ENCODE data around the gene CAMTA1.
"Not testable (repeated sequence)": the region's sequence is repeated elsewhere in the genome, so short reads cannot be mapped to it uniquely, and the experiment has no call there.

CAMTA1 gene

GRCh38 chr1:7777591-7777990, 992.3 kb downstream of the CAMTA1 start:
- no peak for DNase-seq (ENCODE audit: low read depth in 2 of 2, low spot score in 1 of 2)

GRCh38 chr1:7778133-7778628, 992.9 kb downstream of the CAMTA1 start:
- DNase-seq (ENCODE audit: low read depth in 2 of 2, low spot score in 1 of 2) = no peak

GRCh38 chr1:7780976-7781375, 995.7 kb downstream of the CAMTA1 start:
- no peak for DNase-seq (ENCODE audit: low read depth in 2 of 2, low spot score in 1 of 2)

- no peak for DNase-seq (ENCODE audit: low read depth in 2 of 2, low spot score in 1 of 2)
Observed at GRCh38 chr1:7781501-7781900, 996.2 kb downstream of the CAMTA1 start.

GRCh38 chr1:7781923-7782495, 996.8 kb downstream of the CAMTA1 start:
- DNase-seq (ENCODE audit: low read depth in 2 of 2, low spot score in 1 of 2) = no peak

GRCh38 chr1:7783178-7783711, 998.0 kb downstream of the CAMTA1 start:
- DNase-seq (ENCODE audit: low read depth in 2 of 2, low spot score in 1 of 2) = peak in 1 of 2 donors; percentile 18

GRCh38 chr1:7783826-7784491, 998.7 kb downstream of the CAMTA1 start, which contains the start of gene PER3:
Gene PER3 (plus strand): TSS chr1:7784291. CDS start chr1:7784878, 587 bp downstream.
- peak; percentile 75 to 81 for DNase-seq (ENCODE audit: low read depth in 2 of 2, low spot score in 1 of 2)

- no peak for DNase-seq (ENCODE audit: low read depth in 2 of 2, low spot score in 1 of 2)
Observed at GRCh38 chr1:7784492-7785071, 999.3 kb downstream of the CAMTA1 start.

- DNase-seq (ENCODE audit: low read depth in 2 of 2, low spot score in 1 of 2) = no peak
Observed at GRCh38 chr1:7785108-7785507, 999.9 kb downstream of the CAMTA1 start.

GRCh38 chr1:7786795-7787194, 1001.5 kb downstream of the CAMTA1 start:
- DNase-seq (ENCODE audit: low read depth in 2 of 2, low spot score in 1 of 2) = no peak

GRCh38 chr1:7789828-7790227, 1004.6 kb downstream of the CAMTA1 start:
- no peak for DNase-seq (ENCODE audit: low read depth in 2 of 2, low spot score in 1 of 2)

GRCh38 chr1:7791027-7791426, 1005.8 kb downstream of the CAMTA1 start:
- DNase-seq (ENCODE audit: low read depth in 2 of 2, low spot score in 1 of 2) = not testable (repeated sequence)

GRCh38 chr1:7795406-7795805, 1010.2 kb downstream of the CAMTA1 start:
- no peak for DNase-seq (ENCODE audit: low read depth in 2 of 2, low spot score in 1 of 2)

GRCh38 chr1:7805460-7805859, 1020.2 kb downstream of the CAMTA1 start:
- DNase-seq (ENCODE audit: low read depth in 2 of 2, low spot score in 1 of 2) = no peak

- DNase-seq (ENCODE audit: low read depth in 2 of 2, low spot score in 1 of 2) = no peak
Observed at GRCh38 chr1:7808253-7808844, 1023.1 kb downstream of the CAMTA1 start.

GRCh38 chr1:7809742-7810141, 1024.5 kb downstream of the CAMTA1 start:
- no peak for DNase-seq (ENCODE audit: low read depth in 2 of 2, low spot score in 1 of 2)

- peak in 1 of 2 donors; percentile 7 for DNase-seq (ENCODE audit: low read depth in 2 of 2, low spot score in 1 of 2)
Observed at GRCh38 chr1:7810395-7810794, 1025.1 kb downstream of the CAMTA1 start.

- DNase-seq (ENCODE audit: low read depth in 2 of 2, low spot score in 1 of 2) = no peak
Observed at GRCh38 chr1:7811476-7811875, 1026.2 kb downstream of the CAMTA1 start.

- no peak for DNase-seq (ENCODE audit: low read depth in 2 of 2, low spot score in 1 of 2)
Observed at GRCh38 chr1:7813677-7814373, 1028.6 kb downstream of the CAMTA1 start.

Measured in stimulated activated CD8-positive, alpha-beta memory T cell treated with anti-CD3 and anti-CD28 coated beads, Interleukin-4, amount 100 ng/mL, for 4 hours (primary cell).